ENCODE measurements around the gene SPTBN5. TPM values are rescaled to one million over a fixed set of nuclear protein-coding genes. Genes with fewer than 3 reads are reported as not detected.

The SPTBN5 gene
- total and polyA plus RNA-seq, 12 donors, result under 0.01 to 6.8 (median 0.55) TPM

GRCh38 chr15:41907141-41907540 lies 13.3 kb upstream of the SPTBN5 start:
- H3K4me3 ChIP-seq, result no peak overlapping the region
- TF ChIP-seq POLR2A (IDR thresholded peaks at IDR 0.05) (no peak), CTCF (IDR thresholded peaks at IDR 0.05) (no peak)
- no peaks in the 10 kb centered on the region for H3K27me3 ChIP-seq
- H3K27ac ChIP-seq, result peak overlapping the region in 1 of 5 donors; percentile 37
- intact Hi-C loops (cut with DNase I), result no loop called here
- peaks cover 0 to 15% of the 10 kb centered on the region in 2 donors for H3K36me3 ChIP-seq (replicated peaks in 1 of 2)
- DNase-seq, result no peak
- 75 to 100% (median 86%) methylated on average over 2 to 3 of the region's 3 CpGs for WGBS, 4 donors
- no peaks in the 10 kb centered on the region for H3K9me3 ChIP-seq (replicated peaks in 1 of 3)
- H3K4me1 ChIP-seq (replicated peaks in 1 of 2), result peaks cover 0 to under 1% of the 10 kb centered on the region in 2 donors

- no peak for DNase-seq
- Histone ChIP-seq H3K36me3 (replicated peaks in 1 of 2) (peaks cover 0 to 15% of the 10 kb centered on the region in 2 donors), H3K27me3 (no peaks in the 10 kb centered on the region), H3K9me3 (replicated peaks in 1 of 3) (no peaks in the 10 kb centered on the region), H3K27ac (peak overlapping the region in 1 of 5 donors; percentile 37), H3K4me3 (no peak overlapping the region), H3K4me1 (replicated peaks in 1 of 2) (no peaks in the 10 kb centered on the region)
- WGBS, 4 donors, result 92 to 98% (median 96%) methylated on average over 3 to 5 of the region's 5 CpGs
- TF ChIP-seq POLR2A (IDR thresholded peaks at IDR 0.05) (no peak), CTCF (IDR thresholded peaks at IDR 0.05) (no peak)
- intact Hi-C loops (cut with DNase I), result no loop called here
These were observed 12.8 kb upstream of the SPTBN5 start for GRCh38 chr15:41906608-41907007.

- Histone ChIP-seq H3K27ac (no peak overlapping the region), H3K4me1 (replicated peaks in 1 of 2) (no peaks in the 10 kb centered on the region), H3K4me3 (no peak overlapping the region), H3K36me3 (replicated peaks in 1 of 2) (peaks cover 0 to 23% of the 10 kb centered on the region in 2 donors), H3K9me3 (replicated peaks in 1 of 3) (no peaks in the 10 kb centered on the region), H3K27me3 (no peaks in the 10 kb centered on the region)
- no peak for DNase-seq
- TF ChIP-seq POLR2A (IDR thresholded peaks at IDR 0.05) (no peak), CTCF (IDR thresholded peaks at IDR 0.05) (no peak)
- WGBS, 4 donors, result 87 to 92% (median 90%) methylated on average over 13 to 14 of the region's 14 CpGs
- intact Hi-C loops (cut with DNase I), result no loop called here
These were observed 11.4 kb upstream of the SPTBN5 start for GRCh38 chr15:41905036-41905793.

- WGBS, 4 donors, result 17 to 42% (median 32%) methylated on average over 1 to 6 of the region's 6 CpGs
- DNase-seq, result peak; percentile 60 to 87 (median 69)
- H3K4me1 ChIP-seq (replicated peaks in 1 of 2), result no peaks in the 10 kb centered on the region
- peaks cover 0 to 21% of the 10 kb centered on the region in 2 donors for H3K36me3 ChIP-seq (replicated peaks in 1 of 2)
- no peaks in the 10 kb centered on the region for H3K27me3 ChIP-seq
- H3K9me3 ChIP-seq (replicated peaks in 1 of 3), result no peaks in the 10 kb centered on the region
- TF ChIP-seq POLR2A (IDR thresholded peaks at IDR 0.05), result no peak
- peak; percentile 63 to 86 (median 80) for TF ChIP-seq CTCF (IDR thresholded peaks at IDR 0.05)
- intact Hi-C loops (cut with DNase I), result no loop called here
- H3K27ac ChIP-seq, result no peak overlapping the region
- no peak overlapping the region for H3K4me3 ChIP-seq
These were observed 10.7 kb upstream of the SPTBN5 start for GRCh38 chr15:41904541-41905005.
